Hematopoietic multipotent progenitor cell (in vitro differentiated cells): Measurements from ENCODE around the gene TARDBP. TPM values are rescaled to one million over a fixed set of nuclear protein-coding genes. Genes with fewer than 3 reads are reported as not detected.
"Not testable (repeated sequence)": the region's sequence is repeated elsewhere in the genome, so short reads cannot be mapped to it uniquely, and the experiment has no call there.

Experiments
- DNase-seq, 3 donors: peaks; one replicate each; pipeline ENCODE4 v3.0.0-alpha.2; 2011 to 2015; ENCODE audit warnings: low read depth in 2 of 3, low spot score in 2 of 3
- total RNA-seq: library from RNA; depleted of rRNA; stranded (reverse); fragments of >200 nt; gene quantifications from one replicate; pipeline ENCODE4 v1.2.3, GENCODE V29; 2012

The TARDBP gene
- total RNA-seq, 1 donor: 60.9 TPM

- no peak for DNase-seq
These were observed 46.2 kb downstream of the TARDBP start for GRCh38 chr1:11058595-11059154.

- DNase-seq: peak in 2 of 3 donors; percentile 29 to 38
These were observed 46.9 kb downstream of the TARDBP start for GRCh38 chr1:11059155-11059967.

GRCh38 chr1:11059968-11060830 lies 47.7 kb downstream of the TARDBP start, which contains the start of gene SRM:
SRM (minus strand) TSS chr1:11060018; CDS start chr1:11059943, 75 bp downstream.
- peak; percentile 74 to 92 (median 88) for DNase-seq

GRCh38 chr1:11061652-11062365 lies 49.4 kb downstream of the TARDBP start:
- DNase-seq: no peak

GRCh38 chr1:11062965-11063401 lies 50.5 kb downstream of the TARDBP start:
- no peak for DNase-seq

GRCh38 chr1:11063937-11064537 lies 51.6 kb downstream of the TARDBP start:
- DNase-seq: not testable (repeated sequence)

GRCh38 chr1:11064942-11065341 lies 52.5 kb downstream of the TARDBP start:
- no peak for DNase-seq

GRCh38 chr1:11065796-11066195 lies 53.3 kb downstream of the TARDBP start:
- no peak for DNase-seq

- no peak for DNase-seq
These were observed 55.5 kb downstream of the TARDBP start for GRCh38 chr1:11067716-11068599.

- DNase-seq: no peak
These were observed 56.4 kb downstream of the TARDBP start for GRCh38 chr1:11068600-11069473.

- DNase-seq: no peak
These were observed 58.4 kb downstream of the TARDBP start for GRCh38 chr1:11070876-11071275.

GRCh38 chr1:11071463-11072215 lies 59.2 kb downstream of the TARDBP start:
- DNase-seq: no peak

GRCh38 chr1:11072216-11072917 lies 59.9 kb downstream of the TARDBP start:
- DNase-seq: no peak

- not testable (repeated sequence) for DNase-seq
These were observed 60.9 kb downstream of the TARDBP start for GRCh38 chr1:11073398-11073797.
